Colonic mucosa (tissue), 4 donors: ENCODE results near the gene FBP1. TPM values are rescaled to one million over a fixed set of nuclear protein-coding genes. Genes with fewer than 3 reads are reported as not detected.

Experiments
- DNase-seq: peaks from one replicate; pipeline ENCODE4 v3.0.0-alpha.2; 2020
- H3K27ac ChIP-seq: fragments of 200-600 bp; one replicate; pipeline ENCODE4 v1.8.0; 2021
- H3K27me3 ChIP-seq: fragments of 200-600 bp; one replicate; pipeline ENCODE4 v1.8.0; 2021
- H3K36me3 ChIP-seq: fragments of 200-600 bp; one replicate; pipeline ENCODE4 v1.8.0; 2021
- H3K4me1 ChIP-seq: fragments of 200-600 bp; one replicate; pipeline ENCODE4 v1.8.0; 2021; ENCODE audit warnings: mild to moderate bottlenecking
- H3K4me3 ChIP-seq: fragments of 200-600 bp; one replicate; pipeline ENCODE4 v1.8.0; 2021
- H3K9ac ChIP-seq, 2 donors: one replicate each; pipeline ENCODE4 v1.7.0; 2013; ENCODE audit warnings: control low read depth in 2 of 2, low read depth in 2 of 2, low read length in 2 of 2
- H3K9me3 ChIP-seq: fragments of 200-600 bp; one replicate; pipeline ENCODE4 v1.8.0; 2021
- CTCF ChIP-seq: fragments of 200-600 bp; IDR thresholded peaks from one replicate; pipeline ENCODE4 v1.8.0; 2022; ENCODE audit warnings: antibody characterized with exemption, mild to moderate bottlenecking
- intact Hi-C: fragments of 100-400 bp; cut with DNase I; formaldehyde crosslinking; loops from one replicate; pipeline ENCODE4 v1.14.1; 2022
- total RNA-seq, 2 donors: library from RNA; stranded (reverse); fragmentation: NEBNext Ultra II Directional in 1 of 2; extraction: Animal tissue kit (Norgen Biotek cat#: 25700) in 1 of 2; gene quantifications; one replicate each; pipeline ENCODE4 v1.2.1, GENCODE V29; 2021
- donor health status: healthy.
- donor health status: DM: no; HTN: no; CAD: no.
- donor health status: DM: no; HTN: no; CAD: no.

FBP1 gene
- total RNA-seq, 2 donors from 2014 or later: 43.8 to 51.4 TPM

- intact Hi-C loops: no loop called here
- no peak for DNase-seq
- Histone ChIP-seq H3K27ac (no peak overlapping the region), H3K4me3 (no peak overlapping the region), H3K9ac (no peak overlapping the region), H3K9me3 (no peaks in the 10 kb centered on the region), H3K36me3 (no peaks in the 10 kb centered on the region), H3K4me1 (no peaks in the 10 kb centered on the region), H3K27me3 (no peaks in the 10 kb centered on the region)
- TF ChIP-seq CTCF: no peak
Measured at GRCh38 chr9:94619026-94619425, 20.3 kb downstream of the FBP1 start.

- no peaks in the 10 kb centered on the region for H3K36me3 ChIP-seq
- no peaks in the 10 kb centered on the region for H3K27me3 ChIP-seq
- no peak for TF ChIP-seq CTCF
- no peak overlapping the region for H3K4me3 ChIP-seq
- H3K9me3 ChIP-seq: no peaks in the 10 kb centered on the region
- H3K4me1 ChIP-seq: peaks cover 7% of the 10 kb centered on the region
- no peak for DNase-seq
- H3K27ac ChIP-seq: no peak overlapping the region
- no peak overlapping the region for H3K9ac ChIP-seq
- intact Hi-C loops: no loop called here
Measured at GRCh38 chr9:94613003-94613402, 26.3 kb downstream of the FBP1 start.

- peak; percentile 70 for DNase-seq
- no peak for TF ChIP-seq CTCF
- Histone ChIP-seq H3K27ac (peak overlapping the region; percentile 72), H3K4me3 (no peak overlapping the region), H3K36me3 (no peaks in the 10 kb centered on the region), H3K9ac (peak overlapping the region in 1 of 2 donors; percentile 57), H3K4me1 (peaks cover 13% of the 10 kb centered on the region), H3K27me3 (no peaks in the 10 kb centered on the region), H3K9me3 (no peaks in the 10 kb centered on the region)
- intact Hi-C loops: no loop called here
Measured at GRCh38 chr9:94612071-94612470, 27.2 kb downstream of the FBP1 start.

GRCh38 chr9:94611638-94612068 is 27.7 kb downstream of the FBP1 start:
- no peak for DNase-seq
- no peaks in the 10 kb centered on the region for H3K36me3 ChIP-seq

GRCh38 chr9:94610181-94610606 is 29.1 kb downstream of the FBP1 start:
- no peaks in the 10 kb centered on the region for H3K36me3 ChIP-seq
- H3K9me3 ChIP-seq: no peaks in the 10 kb centered on the region
- no peak for DNase-seq
- intact Hi-C loops: no loop called here
- H3K27ac ChIP-seq: no peak overlapping the region
- TF ChIP-seq CTCF: no peak
- no peak overlapping the region for H3K4me3 ChIP-seq
- H3K4me1 ChIP-seq: peaks cover 16% of the 10 kb centered on the region
- no peak overlapping the region for H3K9ac ChIP-seq
- H3K27me3 ChIP-seq: no peaks in the 10 kb centered on the region

More at GRCh38 chr9:94611638-94612068, 27.7 kb downstream of the FBP1 start:
- no peaks in the 10 kb centered on the region for H3K9me3 ChIP-seq
- H3K9ac ChIP-seq: peak overlapping the region in 1 of 2 donors; percentile 57
- intact Hi-C loops: no loop called here
- peaks cover 16% of the 10 kb centered on the region for H3K4me1 ChIP-seq
- TF ChIP-seq CTCF: no peak
- no peaks in the 10 kb centered on the region for H3K27me3 ChIP-seq
- H3K27ac ChIP-seq: peak overlapping the region; percentile 72
- H3K4me3 ChIP-seq: no peak overlapping the region

- H3K27me3 ChIP-seq: no peaks in the 10 kb centered on the region
- peaks cover 16% of the 10 kb centered on the region for H3K4me1 ChIP-seq
- intact Hi-C loops: no loop called here
Measured at GRCh38 chr9:94607423-94607691, 32.0 kb downstream of the FBP1 start.

More at GRCh38 chr9:94607423-94607691, 32.0 kb downstream of the FBP1 start:
- no peaks in the 10 kb centered on the region for H3K36me3 ChIP-seq
- no peak overlapping the region for H3K4me3 ChIP-seq
- no peaks in the 10 kb centered on the region for H3K9me3 ChIP-seq
- peak overlapping the region; percentile 78 for H3K27ac ChIP-seq
- DNase-seq: no peak
- no peak for TF ChIP-seq CTCF
- H3K9ac ChIP-seq: peak overlapping the region; percentile 13 to 91
